HG02973 (cell line): ENCODE data around the gene GPS1.

Source experiments
- ATAC-seq: cut with Tn5 transposase; IDR thresholded peaks from one replicate; pipeline ENCODE4 v1.9.1; 2021; ENCODE audit warnings: moderate library complexity; ENCODE audit not compliant: unreplicated experiment

Gene GPS1

GRCh38 chr17:82098169-82098938 is 46.7 kb downstream of the GPS1 start, which contains the start of gene FASN:
Gene FASN, minus strand, starts transcription at chr17:82098236. Its CDS starts 1,791 bp downstream, at chr17:82096445.
- peak; percentile 61 for ATAC-seq

GRCh38 chr17:82098939-82099763 is 47.5 kb downstream of the GPS1 start:
- ATAC-seq, result no peak

DNA sequence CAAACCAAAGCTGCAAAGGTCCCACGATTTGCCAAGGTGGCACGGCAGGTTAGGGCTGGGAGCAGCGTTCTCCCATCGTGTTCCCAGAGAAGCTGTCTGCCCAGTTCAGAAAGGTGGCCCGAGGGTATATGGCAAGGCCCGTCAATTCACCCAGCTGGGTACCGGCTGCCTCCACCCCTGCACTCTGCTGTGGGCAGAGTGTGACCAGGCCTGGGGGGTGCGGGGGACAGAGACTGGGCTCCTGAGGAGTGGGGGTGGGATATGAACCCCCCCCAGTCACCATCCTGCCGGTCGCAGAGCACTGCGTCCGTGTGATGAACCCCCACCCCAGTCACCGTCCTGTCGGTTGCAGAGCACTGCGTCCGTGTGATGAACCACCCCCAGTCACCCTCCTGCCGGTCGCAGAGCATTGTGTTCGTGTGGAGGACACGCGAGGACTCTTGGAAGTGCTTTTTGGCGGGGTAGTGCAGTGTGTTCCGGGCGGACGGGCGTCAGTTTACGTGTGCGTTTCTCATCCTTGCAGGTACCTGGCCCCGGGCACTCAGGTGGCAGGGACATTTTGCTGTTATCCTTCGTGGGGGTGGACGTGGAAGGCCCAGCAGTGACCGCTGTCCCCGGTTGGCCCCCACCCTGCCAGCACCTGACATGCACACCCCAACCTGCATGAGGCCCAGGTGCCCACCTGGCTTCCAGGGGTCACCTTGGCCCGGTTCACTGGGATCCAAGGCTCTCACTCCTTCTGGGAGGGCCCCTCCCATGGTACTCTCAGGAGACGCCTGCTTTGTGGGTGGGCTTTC is 49.0 kb downstream of the GPS1 start:
- no peak for ATAC-seq

DNA sequence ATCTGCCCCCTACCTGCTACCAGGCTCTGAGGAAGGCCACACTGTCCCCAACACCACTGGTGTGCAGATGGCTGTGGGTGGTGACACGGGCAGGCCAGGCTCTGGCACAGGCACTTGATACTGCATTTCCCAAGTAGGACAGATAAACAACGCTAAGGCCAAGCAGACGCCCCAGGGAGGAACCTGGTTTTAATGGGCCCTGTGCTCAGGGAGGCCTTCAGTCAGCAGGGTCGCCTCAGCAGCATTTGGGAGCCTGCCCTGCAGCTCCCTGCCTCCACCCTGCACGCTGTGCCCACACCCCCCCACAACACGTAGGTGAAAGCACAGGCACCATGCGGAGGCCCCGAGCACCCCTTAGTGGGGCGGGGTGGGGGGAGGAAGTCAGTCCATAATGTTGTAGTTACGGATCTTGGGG is 49.6 kb downstream of the GPS1 start:
- no peak for ATAC-seq

DNA sequence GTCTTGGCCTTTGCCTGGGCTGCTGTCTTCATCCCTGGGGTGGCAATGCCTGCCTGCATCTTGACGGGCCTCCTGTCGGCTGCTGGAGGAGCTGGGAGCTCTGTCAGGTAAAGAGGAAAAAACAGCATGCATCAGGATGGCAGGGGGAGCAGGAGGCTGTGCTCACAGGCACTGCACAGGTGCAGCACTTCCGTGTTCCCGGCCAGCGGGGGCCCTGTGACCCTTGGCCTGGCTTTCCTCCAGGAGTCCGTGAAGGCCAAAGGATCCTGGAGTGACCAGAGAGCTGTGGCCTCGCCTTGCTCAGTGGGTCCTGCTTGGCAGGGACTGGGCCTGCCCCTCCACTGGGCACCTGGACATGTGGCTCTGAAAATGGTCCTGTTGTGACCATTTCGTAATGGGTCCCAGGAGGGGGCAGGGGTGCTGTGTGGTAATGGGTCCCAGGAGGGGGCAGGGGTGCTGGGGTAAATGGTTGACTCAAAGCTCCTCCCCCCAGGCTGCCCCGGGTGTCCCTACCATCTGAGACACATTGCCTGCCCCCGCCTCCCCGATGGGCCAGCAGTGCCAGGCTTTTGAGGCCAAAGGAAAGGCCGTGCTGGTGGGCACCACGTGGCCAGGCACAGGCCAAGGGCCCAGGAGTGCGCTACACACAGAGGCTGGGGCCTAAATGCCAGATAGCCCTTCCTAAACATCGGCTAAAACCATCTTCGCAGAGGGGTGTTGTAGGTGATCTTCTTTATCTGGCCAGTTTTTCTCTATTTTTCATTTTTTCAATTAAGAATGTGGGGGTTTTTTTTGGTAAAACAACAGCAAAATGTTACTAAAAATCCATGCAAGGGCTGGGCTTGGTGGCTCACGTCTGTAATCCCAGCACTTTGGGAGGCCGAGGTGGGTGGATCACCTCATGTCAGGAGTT is 50.3 kb downstream of the GPS1 start:
- ATAC-seq, result no peak

DNA sequence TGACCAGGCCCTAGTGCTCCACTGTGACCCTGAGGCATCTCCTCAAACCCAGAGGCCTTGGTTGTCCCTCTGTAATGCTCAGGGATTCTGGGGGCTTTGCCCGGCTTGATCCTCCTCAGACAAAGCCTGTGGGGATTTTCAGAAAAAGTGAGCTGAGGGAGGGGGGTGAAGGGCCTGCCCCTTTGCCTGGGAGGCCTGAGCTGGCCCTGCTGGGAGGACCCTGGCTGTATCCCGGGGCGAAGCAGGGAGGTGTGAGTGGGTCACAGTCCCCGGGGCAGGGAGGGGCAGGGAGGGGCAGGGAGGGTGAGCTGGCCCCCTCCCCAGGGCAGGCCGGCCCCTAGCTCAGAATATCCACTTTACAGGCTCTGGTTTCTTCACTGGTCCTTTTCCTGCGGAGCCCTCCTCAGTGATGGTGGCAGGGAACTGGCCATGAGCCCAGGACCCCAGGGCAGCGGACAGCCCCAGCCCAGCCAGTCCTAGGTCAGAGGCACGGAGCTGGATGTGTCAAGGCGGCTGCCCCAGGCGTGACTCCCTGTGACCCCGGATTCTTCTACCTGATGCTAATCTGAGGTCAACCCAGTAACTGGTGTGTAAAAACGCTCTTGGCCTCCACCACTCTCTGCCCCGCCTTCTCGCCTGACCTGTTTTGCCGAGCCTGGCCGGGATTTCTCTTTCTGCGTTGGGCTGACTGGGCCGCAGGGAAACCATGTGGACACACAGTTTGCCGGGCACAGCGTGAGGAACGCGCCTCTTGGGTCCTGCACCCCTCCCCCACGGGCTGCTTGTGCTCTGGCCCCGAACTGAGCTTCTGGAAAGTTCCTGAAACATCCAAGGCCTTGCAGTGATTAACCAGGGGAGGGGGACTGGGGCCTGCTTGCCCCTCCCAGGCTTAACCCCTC is 52.1 kb downstream of the GPS1 start:
- no peak for ATAC-seq

DNA sequence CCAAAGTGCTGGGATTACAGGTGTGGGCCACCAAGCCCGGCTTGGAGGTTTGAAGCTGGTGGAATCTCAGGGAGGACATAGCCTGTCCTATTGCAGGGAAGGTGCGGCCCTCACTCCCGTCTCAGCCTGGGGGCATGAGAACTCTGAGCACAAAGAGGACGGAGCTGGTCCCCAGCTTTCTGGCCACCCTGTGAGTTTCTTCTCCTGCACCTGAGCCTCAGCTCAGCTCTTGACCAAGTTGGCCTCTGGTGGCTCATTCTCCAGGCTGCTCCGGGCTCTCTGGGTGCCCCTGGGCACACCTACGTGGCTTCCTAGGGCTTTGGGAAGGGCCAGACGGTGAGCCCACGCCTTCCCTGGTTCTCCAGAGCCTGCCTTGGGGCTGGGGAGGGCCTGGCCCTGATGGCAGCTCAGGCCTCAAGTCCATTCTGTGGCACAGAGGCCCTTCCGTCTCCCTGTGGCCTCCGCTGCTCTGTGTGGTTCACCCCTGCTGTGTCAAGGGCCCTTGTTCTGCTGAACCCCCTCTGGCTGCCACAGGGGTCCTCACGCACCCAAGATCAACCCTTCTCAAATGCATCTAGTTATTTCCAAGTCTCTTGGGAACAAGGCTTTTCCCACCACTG is 53.2 kb downstream of the GPS1 start:
- ATAC-seq, result no peak

DNA sequence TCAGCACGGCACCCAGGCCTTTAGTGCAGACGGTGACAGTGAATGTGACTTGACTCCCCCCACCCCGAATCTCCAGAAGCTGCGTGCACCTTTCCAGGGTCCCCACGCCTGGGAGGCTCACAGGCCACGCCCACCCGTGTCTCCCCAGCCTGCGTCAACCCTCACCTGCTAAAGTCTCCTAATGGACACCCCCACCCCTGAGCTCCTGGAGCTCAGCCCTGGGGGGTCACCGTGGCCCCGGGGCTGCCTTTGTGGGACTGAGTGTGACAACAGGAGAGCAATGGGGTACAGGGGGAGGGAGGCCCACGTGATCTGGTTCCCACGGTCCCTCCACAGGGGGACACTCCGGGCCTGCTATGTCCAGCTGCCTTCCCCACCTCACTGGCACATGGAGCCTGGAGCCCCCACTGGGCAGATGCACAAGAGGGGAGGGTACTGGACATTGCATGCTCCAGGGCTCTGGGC is 53.8 kb downstream of the GPS1 start:
- no peak for ATAC-seq

GRCh38 chr17:82105882-82106687 is 54.4 kb downstream of the GPS1 start:
- peak; percentile 65 for ATAC-seq

- no peak for ATAC-seq
Measured at GRCh38 chr17:82106688-82107305, 55.1 kb downstream of the GPS1 start.
